Activated CD4-positive, alpha-beta memory T cell treated with anti-CD3 and anti-CD28 coated beads, Interleukin-2, amount 10 ng/mL, durations not matched to agents 7 days and 5 days (primary cell): Measurements from ENCODE around the gene DRC7. TPM values are rescaled to one million over a fixed set of nuclear protein-coding genes. Genes with fewer than 3 reads are reported as not detected.
"Not testable (repeated sequence)": the region's sequence is repeated elsewhere in the genome, so short reads cannot be mapped to it uniquely, and the experiment has no call there.

Experiments
- CTCF ChIA-PET: fragments of 350-600 bp; sonication (Branson Sonifier 250); formaldehyde crosslinking; loops from one replicate; lab custom pipeline; 2021; ENCODE audit warnings: antibody characterized with exemption, inconsistent platforms; lab: Charles Lee
- POLR2A ChIA-PET: fragments of 350-600 bp; sonication (Branson Sonifier 250); formaldehyde crosslinking; loops from one replicate; lab custom pipeline; 2021; ENCODE audit warnings: antibody characterized with exemption; lab: Charles Lee
- DNase-seq: peaks from one replicate; pipeline ENCODE4 v3.0.0-alpha.2; 2020
- H3K27ac Mint-ChIP-seq: one replicate; pipeline ENCODE4 v1.8.0; 2021; ENCODE audit warnings: mild to moderate bottlenecking, mixed read lengths
- H3K27me3 Mint-ChIP-seq: one replicate; pipeline ENCODE4 v1.8.0; 2021; ENCODE audit warnings: mixed read lengths
- H3K36me3 Mint-ChIP-seq: one replicate; pipeline ENCODE4 v1.8.0; 2021; ENCODE audit warnings: low read depth, mixed read lengths
- H3K4me1 Mint-ChIP-seq: one replicate; pipeline ENCODE4 v1.8.0; 2021; ENCODE audit warnings: mixed read lengths
- H3K4me3 Mint-ChIP-seq: one replicate; pipeline ENCODE4 v1.8.0; 2021; ENCODE audit warnings: mild to moderate bottlenecking, mixed read lengths
- H3K9me3 Mint-ChIP-seq: one replicate; pipeline ENCODE4 v1.8.0; 2021; ENCODE audit warnings: mixed read lengths
- total RNA-seq, 2 experiments: library from RNA; stranded (reverse); gene quantifications; one replicate each; pipeline ENCODE4 v1.2.3, GENCODE V29; 2021

DRC7 gene
- total RNA-seq, 2 experiments from 2014 or later = not detected

- ChIA-PET POLR2A (interaction anchor here (1.0 kb wide), 1 partner anchor 19 kb away, joined by 3 read pairs; no protein-coding TSS in a partner anchor), CTCF (interaction anchor here (2.5 kb wide), 1 partner anchor 23 kb away, joined by 7 read pairs; no protein-coding TSS in a partner anchor)
- H3K4me1 Mint-ChIP-seq, H3K27ac Mint-ChIP-seq, DNase-seq, H3K9me3 Mint-ChIP-seq, H3K4me3 Mint-ChIP-seq, H3K36me3 Mint-ChIP-seq: not testable (repeated sequence)
- H3K27me3 Mint-ChIP-seq = peaks cover 39% of the 10 kb centered on the region
These were observed 23.2 kb upstream of the DRC7 start for GRCh38 chr16:57671451-57671850.

GRCh38 chr16:57672416-57672815 lies 22.2 kb upstream of the DRC7 start:
- H3K4me1 Mint-ChIP-seq = no peaks in the 10 kb centered on the region

GRCh38 chr16:57672824-57673223 lies 21.8 kb upstream of the DRC7 start:
- no peak for DNase-seq
- CTCF ChIA-PET = interaction anchor here (1.0 to 2.5 kb wide), 2 partner anchors 24 to 96 kb away, joined by 3 to 7 read pairs; no protein-coding TSS in a partner anchor
- POLR2A ChIA-PET = no interaction called here
- no peak overlapping the region for H3K4me3 Mint-ChIP-seq
- H3K27ac Mint-ChIP-seq = no peak overlapping the region
- H3K4me1 Mint-ChIP-seq = no peaks in the 10 kb centered on the region
- H3K27me3 Mint-ChIP-seq = peaks cover 42% of the 10 kb centered on the region
- H3K9me3 Mint-ChIP-seq = no peaks in the 10 kb centered on the region
- no peaks in the 10 kb centered on the region for H3K36me3 Mint-ChIP-seq

More at GRCh38 chr16:57672416-57672815, 22.2 kb upstream of the DRC7 start:
- H3K27ac Mint-ChIP-seq = no peak overlapping the region
- no peak overlapping the region for H3K4me3 Mint-ChIP-seq
- H3K9me3 Mint-ChIP-seq = no peaks in the 10 kb centered on the region
- H3K36me3 Mint-ChIP-seq = no peaks in the 10 kb centered on the region
- H3K27me3 Mint-ChIP-seq = peaks cover 42% of the 10 kb centered on the region
- CTCF ChIA-PET = interaction anchor here (1.0 to 2.5 kb wide), 2 partner anchors 24 to 95 kb away, joined by 3 to 7 read pairs; no protein-coding TSS in a partner anchor
- DNase-seq = no peak
- POLR2A ChIA-PET = no interaction called here

- CTCF ChIA-PET = no interaction called here
- Mint-ChIP-seq H3K27me3 (peaks cover 32% of the 10 kb centered on the region), H3K27ac (no peak overlapping the region), H3K4me1 (no peaks in the 10 kb centered on the region), H3K4me3 (no peak overlapping the region), H3K9me3 (no peaks in the 10 kb centered on the region), H3K36me3 (no peaks in the 10 kb centered on the region)
- no peak for DNase-seq
- POLR2A ChIA-PET = no interaction called here
These were observed 18.7 kb upstream of the DRC7 start for GRCh38 chr16:57675741-57676551.

- Mint-ChIP-seq H3K9me3 (no peaks in the 10 kb centered on the region), H3K27ac (no peak overlapping the region), H3K4me1 (no peaks in the 10 kb centered on the region), H3K27me3 (peaks cover 28% of the 10 kb centered on the region), H3K4me3 (no peak overlapping the region), H3K36me3 (no peaks in the 10 kb centered on the region)
- no peak for DNase-seq
- CTCF ChIA-PET = interaction anchor here (1.4 kb wide), 1 partner anchor 9 kb away, joined by 3 read pairs; the partner anchor contains the start of gene ADGRG3
- POLR2A ChIA-PET = no interaction called here
These were observed 18.0 kb upstream of the DRC7 start for GRCh38 chr16:57676553-57677085.

GRCh38 chr16:57677622-57678369 lies 16.8 kb upstream of the DRC7 start:
- H3K27ac Mint-ChIP-seq = no peak overlapping the region
- DNase-seq = no peak
- H3K9me3 Mint-ChIP-seq = no peaks in the 10 kb centered on the region
- ChIA-PET POLR2A (no interaction called here), CTCF (interaction anchor here (1.4 kb wide), 1 partner anchor 10 kb away, joined by 3 read pairs; the partner anchor contains the start of gene ADGRG3)
- no peaks in the 10 kb centered on the region for H3K36me3 Mint-ChIP-seq
- peaks cover 24% of the 10 kb centered on the region for H3K27me3 Mint-ChIP-seq
- H3K4me1 Mint-ChIP-seq = no peaks in the 10 kb centered on the region
- H3K4me3 Mint-ChIP-seq = no peak overlapping the region

- Mint-ChIP-seq H3K4me1 (no peaks in the 10 kb centered on the region), H3K36me3 (no peaks in the 10 kb centered on the region), H3K4me3 (no peak overlapping the region), H3K9me3 (no peaks in the 10 kb centered on the region), H3K27ac (no peak overlapping the region), H3K27me3 (peaks cover 12% of the 10 kb centered on the region)
- ChIA-PET CTCF (no interaction called here), POLR2A (no interaction called here)
- DNase-seq = no peak
These were observed 15.6 kb upstream of the DRC7 start for GRCh38 chr16:57679016-57679415.

- Mint-ChIP-seq H3K27ac (no peak overlapping the region), H3K4me1 (no peaks in the 10 kb centered on the region), H3K9me3 (no peaks in the 10 kb centered on the region), H3K36me3 (no peaks in the 10 kb centered on the region), H3K4me3 (no peak overlapping the region), H3K27me3 (peaks cover 7% of the 10 kb centered on the region)
- CTCF ChIA-PET = no interaction called here
- POLR2A ChIA-PET = no interaction called here
- DNase-seq = no peak
These were observed 14.7 kb upstream of the DRC7 start for GRCh38 chr16:57679767-57680482.

GRCh38 chr16:57680842-57681375 lies 13.7 kb upstream of the DRC7 start:
- Mint-ChIP-seq H3K4me3 (no peak overlapping the region), H3K27ac (no peak overlapping the region), H3K4me1 (no peaks in the 10 kb centered on the region), H3K36me3 (no peaks in the 10 kb centered on the region), H3K9me3 (no peaks in the 10 kb centered on the region), H3K27me3 (peaks cover 5% of the 10 kb centered on the region)
- POLR2A ChIA-PET = no interaction called here
- CTCF ChIA-PET = no interaction called here
- DNase-seq = no peak

GRCh38 chr16:57681950-57682728 lies 12.5 kb upstream of the DRC7 start:
- Mint-ChIP-seq H3K9me3 (no peaks in the 10 kb centered on the region), H3K36me3 (no peaks in the 10 kb centered on the region), H3K4me1 (no peaks in the 10 kb centered on the region), H3K27me3 (no peaks in the 10 kb centered on the region), H3K27ac (no peak overlapping the region), H3K4me3 (no peak overlapping the region)
- DNase-seq = no peak
- ChIA-PET POLR2A (interaction anchor here (1.1 kb wide), 1 partner anchor 8 kb away, joined by 4 read pairs; no protein-coding TSS in a partner anchor), CTCF (no interaction called here)

GRCh38 chr16:57682809-57683635 lies 11.6 kb upstream of the DRC7 start:
- Mint-ChIP-seq H3K9me3 (no peaks in the 10 kb centered on the region), H3K27ac (no peak overlapping the region), H3K4me3 (no peak overlapping the region), H3K4me1 (no peaks in the 10 kb centered on the region), H3K36me3 (no peaks in the 10 kb centered on the region), H3K27me3 (no peaks in the 10 kb centered on the region)
- DNase-seq = no peak
- ChIA-PET CTCF (interaction anchor here (0.6 to 0.7 kb wide), 2 partner anchors 34 to 41 kb away, joined by 3 read pairs; no protein-coding TSS in a partner anchor), POLR2A (no interaction called here)
